Adipocyte (in vitro differentiated cells): ENCODE results near the gene STK11.
A peak's percentile ranks its signal among the peaks of the same experiment; 100 is the strongest.

ENCODE experiments used
- DNase-seq: peaks from one replicate; pipeline ENCODE4 v3.0.0-alpha.2; 2015; ENCODE audit warnings: low read depth
- H3K27me3 ChIP-seq: replicated peaks from 2 replicates; pipeline ENCODE4 v1.7.0; 2013; ENCODE audit warnings: mild to moderate bottlenecking, low read length, moderate library complexity; ENCODE audit not compliant: control insufficient read depth, insufficient read depth
- H3K36me3 ChIP-seq: 2 replicates; pipeline ENCODE4 v1.7.0; 2013; ENCODE audit warnings: low read length, mild to moderate bottlenecking, moderate library complexity; ENCODE audit not compliant: control insufficient read depth, insufficient read depth, severe bottlenecking
- H3K4me1 ChIP-seq: 2 replicates; pipeline ENCODE4 v1.7.0; 2013; ENCODE audit warnings: mild to moderate bottlenecking, low read length, moderate library complexity; ENCODE audit not compliant: control insufficient read depth, insufficient read depth
- H3K4me3 ChIP-seq: 2 replicates; pipeline ENCODE4 v1.7.0; 2013; ENCODE audit warnings: mild to moderate bottlenecking, low read length, moderate library complexity
- H3K9ac ChIP-seq: 2 replicates; pipeline ENCODE4 v1.7.0; 2013; ENCODE audit warnings: mild to moderate bottlenecking, low read length, moderate library complexity
- H3K9me3 ChIP-seq: 2 replicates; pipeline ENCODE4 v1.7.0; 2013; ENCODE audit warnings: mild to moderate bottlenecking, low read length, moderate library complexity; ENCODE audit not compliant: control insufficient read depth

The STK11 gene

GRCh38 chr19:1170938-1171754, 34.4 kb upstream of the STK11 start:
- Histone ChIP-seq H3K9ac (peak overlapping the region; percentile 98), H3K27me3 (no peaks in the 10 kb centered on the region), H3K4me1 (peaks cover 57% of the 10 kb centered on the region), H3K36me3 (peaks cover 9% of the 10 kb centered on the region), H3K9me3 (no peaks in the 10 kb centered on the region), H3K4me3 (peak overlapping the region; percentile 90)
- peak; percentile 28 for DNase-seq

GRCh38 chr19:1171755-1172352, 33.7 kb upstream of the STK11 start:
- no peaks in the 10 kb centered on the region for H3K27me3 ChIP-seq
- peaks cover 55% of the 10 kb centered on the region for H3K4me1 ChIP-seq
- DNase-seq = peak; percentile 48
- H3K4me3 ChIP-seq = peak overlapping the region; percentile 90
- H3K9me3 ChIP-seq = no peaks in the 10 kb centered on the region
- peak overlapping the region; percentile 98 for H3K9ac ChIP-seq
- peaks cover 4% of the 10 kb centered on the region for H3K36me3 ChIP-seq

GRCh38 chr19:1172353-1173158, 33.0 kb upstream of the STK11 start:
- Histone ChIP-seq H3K4me1 (peaks cover 55% of the 10 kb centered on the region), H3K9me3 (no peaks in the 10 kb centered on the region), H3K9ac (peak overlapping the region; percentile 98), H3K4me3 (peak overlapping the region; percentile 90), H3K27me3 (no peaks in the 10 kb centered on the region), H3K36me3 (no peaks in the 10 kb centered on the region)
- peak; percentile 78 for DNase-seq

GRCh38 chr19:1173159-1173844, 32.3 kb upstream of the STK11 start:
- Histone ChIP-seq H3K4me1 (peaks cover 56% of the 10 kb centered on the region), H3K27me3 (no peaks in the 10 kb centered on the region), H3K36me3 (no peaks in the 10 kb centered on the region), H3K9me3 (no peaks in the 10 kb centered on the region), H3K9ac (peak overlapping the region; percentile 98), H3K4me3 (peak overlapping the region; percentile 90)
- DNase-seq = peak; percentile 58

GRCh38 chr19:1173845-1174809, 31.5 kb upstream of the STK11 start, which contains the start of gene SBNO2:
Gene SBNO2, minus strand, starts transcription at chr19:1174268. Its CDS starts 19,992 bp downstream, at chr19:1154276.
- DNase-seq = peak; percentile 96
- H3K9ac ChIP-seq = peak within 1 kb of the TSS; percentile 98
- no peaks in the 10 kb centered on the region for H3K36me3 ChIP-seq
- H3K27me3 ChIP-seq = no peaks in the 10 kb centered on the region
- peaks cover 50% of the 10 kb centered on the region for H3K4me1 ChIP-seq
- no peaks in the 10 kb centered on the region for H3K9me3 ChIP-seq
- H3K4me3 ChIP-seq = peak within 1 kb of the TSS; percentile 90

GRCh38 chr19:1177322-1178114, 28.1 kb upstream of the STK11 start:
- no peaks in the 10 kb centered on the region for H3K9me3 ChIP-seq
- peak overlapping the region; percentile 82 for H3K9ac ChIP-seq
- H3K36me3 ChIP-seq = no peaks in the 10 kb centered on the region
- DNase-seq = peak; percentile 95
- H3K4me3 ChIP-seq = peak overlapping the region; percentile 65
- no peaks in the 10 kb centered on the region for H3K27me3 ChIP-seq
- H3K4me1 ChIP-seq = peaks cover 25% of the 10 kb centered on the region

GRCh38 chr19:1181606-1182005, 24.0 kb upstream of the STK11 start:
- H3K9ac ChIP-seq = peak overlapping the region; percentile 37
- H3K4me3 ChIP-seq = no peak overlapping the region
- H3K27me3 ChIP-seq = no peaks in the 10 kb centered on the region
- no peaks in the 10 kb centered on the region for H3K36me3 ChIP-seq
- DNase-seq = no peak
- H3K4me1 ChIP-seq = peaks cover 23% of the 10 kb centered on the region
- no peaks in the 10 kb centered on the region for H3K9me3 ChIP-seq

GRCh38 chr19:1182068-1182467, 23.5 kb upstream of the STK11 start:
- H3K9me3 ChIP-seq = no peaks in the 10 kb centered on the region
- H3K9ac ChIP-seq = peak overlapping the region; percentile 37
- no peaks in the 10 kb centered on the region for H3K36me3 ChIP-seq
- H3K27me3 ChIP-seq = no peaks in the 10 kb centered on the region
- DNase-seq = no peak
- H3K4me1 ChIP-seq = peaks cover 19% of the 10 kb centered on the region
- H3K4me3 ChIP-seq = no peak overlapping the region

GRCh38 chr19:1182727-1183126, 22.9 kb upstream of the STK11 start:
- Histone ChIP-seq H3K4me1 (peaks cover 12% of the 10 kb centered on the region), H3K9ac (no peak overlapping the region), H3K36me3 (no peaks in the 10 kb centered on the region), H3K9me3 (no peaks in the 10 kb centered on the region), H3K27me3 (no peaks in the 10 kb centered on the region), H3K4me3 (no peak overlapping the region)
- no peak for DNase-seq
